Transverse colon (tissue), 4 donors: ENCODE measurements around the gene PDE4D.

ENCODE experiments used
- EP300 ChIP-seq: sonication (generic); formaldehyde crosslinking; IDR thresholded peaks from one replicate; pipeline ENCODE4 v1.6.1; 2017; ENCODE audit warnings: antibody characterized with exemption, low read depth
- POLR2A ChIP-seq: fragments of 450-650 bp; IDR thresholded peaks from one replicate; pipeline ENCODE4 v1.6.1; 2016; ENCODE audit warnings: antibody characterized with exemption, mild to moderate bottlenecking, moderate library complexity
- POLR2AphosphoS5 ChIP-seq, 3 donors: sonication (generic); formaldehyde crosslinking; IDR thresholded peaks; one replicate each; pipeline ENCODE4 v1.6.1; 2016; ENCODE audit warnings: antibody characterized with exemption in 3 of 3
- TF ChIP-seq, protein P1 (sequence below), 5 experiments: fragments of 200-600 bp in 3 of 5; fragments of 450-650 bp in 2 of 5; sonication (generic) in 3 of 5; IDR thresholded peaks; 1 replicate in 2 of 5; 2 replicates in 3 of 5; pipeline ENCODE4 v1.5.1; 2016 to 2017; ENCODE audit warnings: antibody characterized with exemption in 5 of 5, inconsistent platforms in 3 of 5, mild to moderate bottlenecking in 2 of 5, moderate library complexity in 1 of 5

DNA sequence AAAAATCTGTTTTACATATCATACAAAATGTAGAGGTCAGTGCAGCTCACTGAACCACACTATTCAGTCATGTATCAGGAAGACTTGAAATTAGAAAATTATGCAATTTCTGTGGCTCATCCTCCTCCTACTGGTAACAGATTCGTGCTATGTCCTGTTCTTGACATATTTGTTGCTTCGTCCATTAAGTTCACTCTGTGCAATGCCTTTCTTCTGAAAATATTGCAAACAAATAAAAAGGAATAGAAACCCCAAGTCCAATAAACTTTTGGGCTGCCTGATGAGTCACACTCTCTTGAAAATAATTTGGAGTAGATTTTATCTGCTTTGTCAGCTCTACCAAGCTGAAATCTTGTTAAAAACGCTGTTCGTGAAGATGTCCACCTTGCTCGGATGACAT is 919.4 kb downstream of the PDE4D start:
- TF ChIP-seq POLR2AphosphoS5 (IDR thresholded peaks at IDR 0.05) (no peak), POLR2A (no peak), EP300 (no peak)
- TF ChIP-seq, protein P1, sequence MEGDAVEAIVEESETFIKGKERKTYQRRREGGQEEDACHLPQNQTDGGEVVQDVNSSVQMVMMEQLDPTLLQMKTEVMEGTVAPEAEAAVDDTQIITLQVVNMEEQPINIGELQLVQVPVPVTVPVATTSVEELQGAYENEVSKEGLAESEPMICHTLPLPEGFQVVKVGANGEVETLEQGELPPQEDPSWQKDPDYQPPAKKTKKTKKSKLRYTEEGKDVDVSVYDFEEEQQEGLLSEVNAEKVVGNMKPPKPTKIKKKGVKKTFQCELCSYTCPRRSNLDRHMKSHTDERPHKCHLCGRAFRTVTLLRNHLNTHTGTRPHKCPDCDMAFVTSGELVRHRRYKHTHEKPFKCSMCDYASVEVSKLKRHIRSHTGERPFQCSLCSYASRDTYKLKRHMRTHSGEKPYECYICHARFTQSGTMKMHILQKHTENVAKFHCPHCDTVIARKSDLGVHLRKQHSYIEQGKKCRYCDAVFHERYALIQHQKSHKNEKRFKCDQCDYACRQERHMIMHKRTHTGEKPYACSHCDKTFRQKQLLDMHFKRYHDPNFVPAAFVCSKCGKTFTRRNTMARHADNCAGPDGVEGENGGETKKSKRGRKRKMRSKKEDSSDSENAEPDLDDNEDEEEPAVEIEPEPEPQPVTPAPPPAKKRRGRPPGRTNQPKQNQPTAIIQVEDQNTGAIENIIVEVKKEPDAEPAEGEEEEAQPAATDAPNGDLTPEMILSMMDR (IDR thresholded peaks at IDR 0.05), result no peak
